ENCODE results near the gene TRIM44.
"Not testable (repeated sequence)": the region's sequence is repeated elsewhere in the genome, so short reads cannot be mapped to it uniquely, and the experiment has no call there.

TRIM44 gene

GRCh38 chr11:35742707-35743454, 80.3 kb downstream of the TRIM44 start:
- no peak for DNase-seq
- intact Hi-C loops (cut with DNase I) = loop anchor here (10.0 kb wide), 1 partner anchor 58 kb away; no protein-coding TSS in a partner anchor

DNA sequence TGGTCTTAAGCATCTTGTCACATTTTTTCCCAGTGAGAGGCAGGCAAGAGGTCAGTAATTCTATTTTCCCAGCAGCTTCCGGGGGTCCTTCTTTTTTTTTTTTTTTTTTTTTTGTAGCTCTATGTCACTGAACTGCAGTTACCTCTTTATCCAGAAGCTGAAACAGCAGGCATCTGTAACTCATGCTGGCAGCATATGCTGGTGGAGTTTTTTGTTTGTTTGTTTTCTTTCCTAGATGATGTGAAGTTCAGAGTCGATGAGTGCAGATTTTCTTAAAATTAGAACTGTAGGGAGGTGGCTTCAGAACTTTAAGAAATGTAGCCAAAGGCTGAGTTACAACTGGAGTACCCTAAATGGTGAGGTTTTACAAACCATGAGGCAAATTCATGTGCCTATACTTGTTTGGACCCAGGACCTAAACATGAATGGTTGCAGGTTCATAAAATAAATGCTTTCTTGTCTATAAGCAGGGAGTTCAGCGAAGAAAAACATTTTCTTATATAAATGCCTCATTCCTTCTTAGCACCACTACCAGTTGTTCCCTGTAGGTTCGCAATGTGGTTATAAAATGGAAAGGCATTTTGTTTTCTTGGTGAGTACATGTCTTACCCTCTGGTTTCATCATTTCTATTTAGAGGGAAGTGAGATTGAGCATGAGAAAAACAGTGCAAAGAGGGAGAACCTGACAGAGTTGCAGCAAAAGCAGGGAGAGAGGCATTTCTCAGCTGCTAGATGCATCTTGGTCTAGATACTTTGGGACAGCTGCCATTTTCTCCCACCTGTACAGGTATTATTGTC, 84.0 kb downstream of the TRIM44 start:
- DNase-seq = no peak
- intact Hi-C loops (cut with DNase I) = loop anchor here (10.0 kb wide), 1 partner anchor 62 kb away; no protein-coding TSS in a partner anchor

- intact Hi-C loops (cut with DNase I) = loop anchor here (10.0 kb wide), 1 partner anchor 63 kb away; no protein-coding TSS in a partner anchor
- peak in 4 of 10 donors; percentile 8 to 85 (median 50) for DNase-seq
These were observed 85.1 kb downstream of the TRIM44 start for GRCh38 chr11:35747668-35748067.

- intact Hi-C loops (cut with DNase I) = loop anchor here (10.0 kb wide), 1 partner anchor 64 kb away; no protein-coding TSS in a partner anchor
These were observed 86.1 kb downstream of the TRIM44 start for GRCh38 chr11:35748644-35749043.

GRCh38 chr11:35750315-35750714, 87.7 kb downstream of the TRIM44 start:
- intact Hi-C loops (cut with DNase I) = no loop called here
- no peak for DNase-seq

More at GRCh38 chr11:35748644-35749043, 86.1 kb downstream of the TRIM44 start:
- DNase-seq = no peak

DNA sequence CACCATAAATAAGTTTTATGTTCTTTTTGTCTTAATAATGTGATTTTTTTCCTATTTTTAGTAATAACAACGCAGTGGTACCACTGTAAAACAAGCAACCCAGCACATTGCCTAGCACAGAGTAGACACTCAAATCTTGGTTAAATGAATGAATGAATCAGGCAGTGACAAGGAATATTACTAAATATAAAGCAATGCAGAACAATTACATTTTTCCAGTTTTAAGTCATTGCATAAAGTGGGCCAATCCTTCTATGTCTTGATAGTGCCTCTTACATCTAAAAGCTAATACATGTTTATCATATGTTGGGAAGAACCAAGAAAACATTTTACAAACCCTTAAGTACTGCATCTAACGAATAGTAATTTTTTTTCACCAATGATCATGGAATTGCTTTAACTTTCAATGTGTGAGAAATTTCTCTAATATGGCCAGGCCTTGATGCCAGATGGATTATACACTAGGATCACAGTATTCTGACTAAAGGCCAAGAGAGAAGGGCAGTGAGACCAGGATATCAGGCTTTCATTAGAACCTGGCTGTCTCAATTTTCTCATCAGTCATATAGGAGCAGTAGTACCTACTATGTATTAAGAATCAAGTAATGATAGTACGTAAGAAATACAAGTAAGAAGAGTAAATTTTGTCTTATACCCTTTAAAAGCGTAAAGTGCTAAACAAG, 88.5 kb downstream of the TRIM44 start:
- DNase-seq = no peak
- intact Hi-C loops (cut with DNase I) = no loop called here

DNA sequence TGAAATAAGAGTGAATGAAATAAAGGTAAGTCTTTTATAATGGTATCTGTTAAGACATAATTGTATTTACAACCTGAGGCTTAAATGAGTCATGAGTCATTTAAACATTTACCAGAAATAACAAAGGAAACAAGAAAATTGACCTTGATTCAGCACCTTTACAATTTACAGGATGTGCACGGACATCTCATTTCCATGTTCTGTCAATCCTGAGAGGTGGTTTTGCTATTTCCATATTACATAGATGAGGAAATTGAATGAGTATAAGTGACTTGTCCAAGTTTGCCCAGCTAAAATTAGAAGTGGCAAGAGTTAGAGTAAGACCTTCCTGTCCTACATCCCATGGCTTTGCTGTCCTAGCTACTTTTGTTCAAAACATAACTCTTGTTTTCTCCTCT, 89.1 kb downstream of the TRIM44 start:
- intact Hi-C loops (cut with DNase I) = no loop called here
- DNase-seq = no peak

GRCh38 chr11:35752115-35752514, 89.5 kb downstream of the TRIM44 start:
- intact Hi-C loops (cut with DNase I) = no loop called here
- no peak for DNase-seq

- DNase-seq; intact Hi-C loops (cut with DNase I): not testable (repeated sequence)
These were observed 91.0 kb downstream of the TRIM44 start for GRCh38 chr11:35753573-35753972.

- peak in 1 of 10 donors; percentile 43 for DNase-seq
- intact Hi-C loops (cut with DNase I) = not testable (repeated sequence)
These were observed 97.4 kb downstream of the TRIM44 start for GRCh38 chr11:35759951-35760350.

DNA sequence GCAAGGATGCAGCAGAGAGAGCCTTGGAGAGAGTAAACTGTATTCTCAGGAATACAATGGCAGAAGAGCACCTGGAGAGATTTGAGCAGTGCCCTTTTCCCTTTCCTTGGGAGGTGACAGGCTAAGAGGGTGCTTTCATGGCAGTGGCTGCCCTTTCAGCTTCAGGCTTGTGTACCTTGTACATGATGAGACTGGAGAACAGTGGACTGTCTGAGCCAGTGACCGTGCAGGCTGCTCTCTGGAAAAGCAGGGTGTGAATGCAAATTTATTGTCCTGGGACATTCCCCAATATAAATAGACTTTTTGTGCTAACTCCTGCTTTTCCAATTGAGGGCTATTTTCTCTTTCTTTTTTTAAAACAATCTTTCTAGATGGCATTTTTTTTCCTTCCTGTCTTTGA, 99.3 kb downstream of the TRIM44 start:
- intact Hi-C loops (cut with DNase I) = no loop called here
- peak in 1 of 10 donors; percentile 30 for DNase-seq

DNA sequence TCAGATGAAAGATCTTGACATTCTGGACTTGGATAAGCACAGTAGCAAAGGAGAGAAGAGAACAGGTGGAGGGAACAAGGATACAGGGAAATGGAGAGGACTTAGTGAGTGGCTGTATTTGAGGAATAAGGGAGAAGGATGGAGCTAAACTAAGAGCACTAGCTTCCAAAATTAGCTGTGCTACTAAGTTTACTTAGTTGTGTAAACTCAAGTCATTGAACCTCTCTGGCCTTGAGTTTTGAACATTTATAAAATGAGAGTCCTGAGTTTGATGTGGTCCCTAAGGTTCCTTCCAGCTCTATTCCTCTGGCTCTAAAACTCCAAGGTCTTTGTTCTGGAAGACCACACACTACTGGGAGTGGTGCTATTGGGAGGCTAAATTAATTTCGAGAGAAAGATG, 100.7 kb downstream of the TRIM44 start:
- no peak for DNase-seq
- intact Hi-C loops (cut with DNase I) = no loop called here

- DNase-seq = no peak
- intact Hi-C loops (cut with DNase I) = no loop called here
These were observed 101.2 kb downstream of the TRIM44 start for GRCh38 chr11:35763765-35764164.

DNA sequence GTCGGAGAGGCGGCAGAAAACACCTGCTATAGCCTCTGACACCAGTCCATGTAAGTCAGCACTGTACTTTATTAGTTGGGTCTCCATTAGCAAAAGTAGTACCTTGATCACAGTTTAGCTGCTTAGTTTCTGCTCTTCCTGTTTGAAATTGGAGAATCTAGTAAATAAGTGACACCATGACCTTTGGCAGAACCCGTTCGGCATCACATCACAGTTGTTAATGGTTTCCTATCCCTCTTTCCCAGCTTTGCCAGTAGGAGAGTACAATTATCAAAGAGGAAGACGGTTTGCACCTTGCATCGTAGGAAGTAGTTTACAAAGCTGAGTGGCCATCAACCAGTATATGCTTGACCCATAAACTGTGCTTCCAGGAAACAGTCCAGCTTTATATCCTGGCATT, 101.8 kb downstream of the TRIM44 start:
- no peak for DNase-seq
- intact Hi-C loops (cut with DNase I) = no loop called here

GRCh38 chr11:35765211-35765610, 102.6 kb downstream of the TRIM44 start:
- intact Hi-C loops (cut with DNase I) = no loop called here
- DNase-seq = no peak

- intact Hi-C loops (cut with DNase I) = no loop called here
- DNase-seq = no peak
These were observed 104.1 kb downstream of the TRIM44 start for GRCh38 chr11:35766651-35767050.

- intact Hi-C loops (cut with DNase I); DNase-seq: not testable (repeated sequence)
These were observed 107.8 kb downstream of the TRIM44 start for GRCh38 chr11:35770425-35770824.

- DNase-seq = no peak
- intact Hi-C loops (cut with DNase I) = no loop called here
These were observed 109.1 kb downstream of the TRIM44 start for GRCh38 chr11:35771722-35772121.

DNA sequence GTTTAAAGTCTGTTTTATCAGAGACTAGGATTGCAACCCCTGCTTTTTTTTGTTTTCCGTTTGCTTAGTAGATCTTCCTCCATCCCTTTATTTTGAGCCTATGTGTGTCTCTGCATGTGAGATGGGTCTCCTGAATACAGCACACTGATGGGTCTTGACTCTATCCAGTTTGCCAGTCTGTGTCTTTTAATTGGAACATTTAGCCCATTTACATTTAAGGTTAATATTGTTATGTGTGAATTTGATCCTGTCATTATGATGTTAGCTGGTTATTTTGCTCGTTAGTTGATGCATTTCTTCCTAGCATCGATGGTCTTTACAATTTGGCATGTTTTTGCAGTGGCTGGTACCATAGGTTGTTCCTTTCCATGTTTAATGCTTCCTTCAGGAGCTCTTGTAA, 114.7 kb downstream of the TRIM44 start:
- intact Hi-C loops (cut with DNase I); DNase-seq: not testable (repeated sequence)

GRCh38 chr11:35778943-35779342, 116.4 kb downstream of the TRIM44 start:
- peak in 1 of 10 donors; percentile 57 for DNase-seq
- intact Hi-C loops (cut with DNase I) = not testable (repeated sequence)

DNA sequence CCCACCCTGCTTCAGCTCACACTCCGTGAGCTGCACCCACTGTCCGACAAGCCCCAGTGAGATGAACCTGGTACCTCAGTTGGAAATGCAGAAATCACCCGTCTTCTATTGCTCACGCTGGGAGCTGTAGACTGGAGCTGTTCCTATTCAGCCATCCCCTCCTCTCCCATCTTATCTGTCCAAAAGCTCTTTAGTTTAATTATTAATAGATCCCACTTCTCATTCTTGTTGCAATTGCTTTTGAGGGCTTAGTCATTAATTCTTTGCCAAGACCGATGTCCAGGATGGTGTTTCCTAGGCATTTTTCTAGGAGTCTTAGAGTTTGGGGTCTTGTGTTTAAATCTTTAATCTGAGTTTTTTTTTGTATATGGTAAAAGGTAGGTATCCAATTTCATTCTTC, 116.8 kb downstream of the TRIM44 start:
- no peak for DNase-seq
- intact Hi-C loops (cut with DNase I) = no loop called here

Measured in posterior cingulate gyrus (tissue), 11 donors.